A673 (cell line): ENCODE measurements around the gene EYS. TPM values are rescaled to one million over a fixed set of nuclear protein-coding genes. Genes with fewer than 3 reads are reported as not detected.

Source experiments
- BruUV-seq: library from RNA; stranded (reverse); fragments of 400-500 nt; replicated peaks from 2 replicates; lab custom pipeline; 2021; lab: Mats Ljungman, UMichigan
- CTCF ChIA-PET: fragments of 300-600 bp; sonication (Branson Sonifier 250); formaldehyde crosslinking; loops from one replicate; lab custom pipeline; 2022; ENCODE audit warnings: antibody characterized with exemption; lab: Charles Lee
- POLR2A ChIA-PET: fragments of 300-600 bp; sonication (Branson Sonifier 250); formaldehyde crosslinking; loops from one replicate; lab custom pipeline; 2022; ENCODE audit warnings: antibody characterized with exemption; ENCODE audit not compliant: low non-redundant PET; lab: Charles Lee
- DNase-seq: peaks from one replicate; pipeline ENCODE4 v3.0.0-alpha.2; 2015; ENCODE audit warnings: low spot score
- H3K27ac ChIP-seq: fragments of 200-600 bp; sonication (generic); 2 replicates; pipeline ENCODE4 v1.5.1; 2016; ENCODE audit warnings: mixed run types, low read depth, mild to moderate bottlenecking, mixed read lengths, antibody characterized with exemption, low read length; ENCODE audit not compliant: poor library complexity, severe bottlenecking
- H3K27me3 ChIP-seq: fragments of 200-600 bp; sonication (generic); replicated peaks from 2 replicates; pipeline ENCODE4 v1.6.1; 2017; ENCODE audit warnings: mixed run types, low read depth, mild to moderate bottlenecking, mixed read lengths, antibody characterized with exemption, low read length; ENCODE audit not compliant: insufficient read depth, poor library complexity
- H3K36me3 ChIP-seq: fragments of 200-600 bp; sonication (generic); 2 replicates; pipeline ENCODE4 v1.6.1; 2016; ENCODE audit warnings: mixed run types, mild to moderate bottlenecking, mixed read lengths, antibody characterized with exemption, low read length; ENCODE audit not compliant: insufficient read depth, poor library complexity, severe bottlenecking
- H3K4me1 ChIP-seq: fragments of 200-600 bp; sonication (generic); 2 replicates; pipeline ENCODE4 v1.6.1; 2017; ENCODE audit warnings: mixed run types, mild to moderate bottlenecking, mixed read lengths, antibody characterized with exemption, low read length; ENCODE audit not compliant: insufficient read depth, poor library complexity, severe bottlenecking
- H3K4me3 ChIP-seq: fragments of 200-600 bp; sonication (generic); 2 replicates; pipeline ENCODE4 v1.5.1; 2016; ENCODE audit warnings: low read depth, mixed run types, mild to moderate bottlenecking, mixed read lengths, low read length; ENCODE audit not compliant: poor library complexity, severe bottlenecking
- H3K9me3 ChIP-seq: fragments of 200-600 bp; sonication (generic); 2 replicates; pipeline ENCODE4 v1.6.1; 2016; ENCODE audit warnings: mixed run types, low read depth, mild to moderate bottlenecking, mixed read lengths, antibody characterized with exemption, low read length; ENCODE audit not compliant: poor library complexity, severe bottlenecking
- EZH2 ChIP-seq: fragments of 200-600 bp; sonication (generic); IDR thresholded peaks from 2 replicates; pipeline ENCODE4 v1.6.1; 2017; ENCODE audit warnings: borderline replicate concordance, low read depth, mild to moderate bottlenecking, mixed read lengths, antibody characterized with exemption, low read length; ENCODE audit not compliant: poor library complexity, severe bottlenecking
- intact Hi-C: fragments of 100-400 bp; cut with micrococcal nuclease; formaldehyde crosslinking; loops from one replicate; pipeline ENCODE4 v1.10.0; 2022; ENCODE audit not compliant: unreplicated experiment
- total RNA-seq: library from RNA; stranded (reverse); gene quantifications from 2 replicates; pipeline ENCODE4 v1.2.3, GENCODE V29; 2021
- TF ChIP-seq, protein P1 (sequence below): fragments of 300-800, 200-600 bp; sonication (generic); conservative IDR thresholded peaks from 2 replicates; pipeline ENCODE4 v1.5.1; 2017; ENCODE audit warnings: low read depth, mild to moderate bottlenecking, antibody characterized with exemption, low read length, moderate library complexity, mixed read lengths

The EYS gene
- total RNA-seq, 1 experiment from 2014 or later, result 0.47 TPM

DNA sequence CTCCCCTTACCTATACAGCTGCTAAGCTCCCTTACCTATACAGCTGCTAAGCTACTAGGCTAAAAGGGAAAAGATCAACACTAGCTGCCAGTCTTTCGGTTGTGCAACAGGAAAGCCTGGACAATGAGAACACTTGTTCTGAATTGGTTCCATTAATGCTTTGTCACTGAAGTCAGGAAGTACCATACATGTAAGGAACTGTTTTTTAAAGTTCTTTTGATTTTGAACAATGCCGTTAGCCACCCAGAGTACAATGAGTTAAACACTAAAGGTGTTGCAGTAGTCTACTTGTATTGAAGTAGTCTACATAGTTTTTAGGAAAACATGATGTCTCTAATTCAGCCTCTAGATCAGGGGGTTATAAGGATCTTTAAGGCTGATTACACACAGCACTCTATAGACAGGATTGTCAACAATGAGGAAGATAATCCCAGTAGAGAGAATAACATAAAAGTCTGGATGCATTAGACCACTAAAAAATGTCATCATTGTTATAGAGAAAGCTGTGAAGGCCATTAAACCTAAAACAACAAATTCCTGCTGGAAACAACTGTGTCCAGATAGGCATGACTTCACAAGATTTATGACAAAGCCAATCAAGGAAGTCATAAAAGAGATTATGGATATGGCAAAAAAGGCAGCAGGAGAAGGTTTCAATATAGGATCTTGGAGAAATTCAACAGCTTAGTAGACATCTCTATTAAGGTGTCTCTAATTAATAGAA is 1765.1 kb downstream of the EYS start:
- Histone ChIP-seq H3K27ac (no peak overlapping the region), H3K36me3 (no peaks in the 10 kb centered on the region), H3K4me3 (no peak overlapping the region), H3K4me1 (peaks cover 7% of the 10 kb centered on the region), H3K9me3 (no peaks in the 10 kb centered on the region), H3K27me3 (no peaks in the 10 kb centered on the region)
- CTCF ChIA-PET, result no interaction called here
- BruUV-seq, result no TSS peak
- no peak for DNase-seq
- POLR2A ChIA-PET, result no interaction called here
- intact Hi-C loops, result no loop called here
- TF ChIP-seq, protein P1, sequence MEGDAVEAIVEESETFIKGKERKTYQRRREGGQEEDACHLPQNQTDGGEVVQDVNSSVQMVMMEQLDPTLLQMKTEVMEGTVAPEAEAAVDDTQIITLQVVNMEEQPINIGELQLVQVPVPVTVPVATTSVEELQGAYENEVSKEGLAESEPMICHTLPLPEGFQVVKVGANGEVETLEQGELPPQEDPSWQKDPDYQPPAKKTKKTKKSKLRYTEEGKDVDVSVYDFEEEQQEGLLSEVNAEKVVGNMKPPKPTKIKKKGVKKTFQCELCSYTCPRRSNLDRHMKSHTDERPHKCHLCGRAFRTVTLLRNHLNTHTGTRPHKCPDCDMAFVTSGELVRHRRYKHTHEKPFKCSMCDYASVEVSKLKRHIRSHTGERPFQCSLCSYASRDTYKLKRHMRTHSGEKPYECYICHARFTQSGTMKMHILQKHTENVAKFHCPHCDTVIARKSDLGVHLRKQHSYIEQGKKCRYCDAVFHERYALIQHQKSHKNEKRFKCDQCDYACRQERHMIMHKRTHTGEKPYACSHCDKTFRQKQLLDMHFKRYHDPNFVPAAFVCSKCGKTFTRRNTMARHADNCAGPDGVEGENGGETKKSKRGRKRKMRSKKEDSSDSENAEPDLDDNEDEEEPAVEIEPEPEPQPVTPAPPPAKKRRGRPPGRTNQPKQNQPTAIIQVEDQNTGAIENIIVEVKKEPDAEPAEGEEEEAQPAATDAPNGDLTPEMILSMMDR, result no peak
- no peak for TF ChIP-seq EZH2

DNA sequence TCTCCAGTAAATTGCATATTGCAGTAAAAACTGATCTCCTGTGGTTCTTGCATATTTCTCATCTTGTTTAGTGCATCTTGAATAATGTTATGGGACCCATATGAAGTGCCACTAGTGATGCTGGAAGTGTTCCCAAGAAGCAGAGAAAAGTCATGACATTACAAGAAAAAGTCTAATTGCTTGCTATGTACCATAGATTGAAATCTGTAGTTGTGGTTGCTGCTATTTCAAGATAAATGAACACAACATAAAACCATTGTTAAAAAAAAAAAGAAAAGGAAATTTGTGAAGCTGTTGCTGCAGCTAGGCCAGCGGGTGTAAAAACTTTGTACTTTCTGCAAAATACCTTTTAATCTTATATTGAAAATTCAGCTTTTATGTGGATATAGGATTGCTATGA is 1767.0 kb downstream of the EYS start:
- Histone ChIP-seq H3K9me3 (no peaks in the 10 kb centered on the region), H3K36me3 (no peaks in the 10 kb centered on the region), H3K4me1 (peaks cover 7% of the 10 kb centered on the region), H3K27ac (no peak overlapping the region), H3K4me3 (no peak overlapping the region), H3K27me3 (no peaks in the 10 kb centered on the region)
- DNase-seq, result no peak
- TF ChIP-seq EZH2, result no peak
- TF ChIP-seq, protein P1, result no peak
- intact Hi-C loops, result no loop called here
- no TSS peak for BruUV-seq
- POLR2A ChIA-PET, result no interaction called here
- CTCF ChIA-PET, result no interaction called here

DNA sequence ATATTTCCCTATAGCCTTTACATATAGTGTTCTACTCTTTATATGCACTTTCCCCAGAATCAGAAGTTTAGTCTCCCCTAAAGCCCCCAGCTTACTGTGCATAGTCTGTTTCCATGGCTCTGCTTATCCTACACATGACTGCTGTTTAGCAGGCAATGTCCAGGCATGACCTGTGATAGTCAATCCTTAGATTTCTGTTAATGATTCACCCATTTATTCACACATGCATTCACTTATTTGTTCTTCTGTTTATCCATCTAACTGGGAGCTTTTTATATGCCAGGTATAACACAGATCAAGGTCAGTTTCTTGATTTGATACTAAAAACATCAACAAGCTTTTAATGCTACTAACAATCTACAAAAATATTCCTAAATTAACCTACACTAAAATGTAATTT is 1770.6 kb downstream of the EYS start:
- ChIA-PET POLR2A (no interaction called here), CTCF (no interaction called here)
- H3K4me3 ChIP-seq, result no peak overlapping the region

More for the DNA sequence above, 1770.6 kb downstream of the EYS start:
- TF ChIP-seq, protein P1, result no peak
- TF ChIP-seq EZH2, result no peak
- intact Hi-C loops, result no loop called here
- Histone ChIP-seq H3K9me3 (no peaks in the 10 kb centered on the region), H3K36me3 (no peaks in the 10 kb centered on the region), H3K27ac (no peak overlapping the region), H3K27me3 (no peaks in the 10 kb centered on the region), H3K4me1 (no peaks in the 10 kb centered on the region)
- no peak for DNase-seq
- BruUV-seq, result no TSS peak
